GM18909 (cell line): ENCODE measurements around the gene RANGAP1.
"Not testable (repeated sequence)": the region's sequence is repeated elsewhere in the genome, so short reads cannot be mapped to it uniquely, and the experiment has no call there.

Experiments used
- ATAC-seq: cut with Tn5 transposase; IDR thresholded peaks from one replicate; pipeline ENCODE4 v1.9.1; 2021; ENCODE audit warnings: mild to moderate bottlenecking; ENCODE audit not compliant: unreplicated experiment, poor library complexity

RANGAP1 gene

DNA sequence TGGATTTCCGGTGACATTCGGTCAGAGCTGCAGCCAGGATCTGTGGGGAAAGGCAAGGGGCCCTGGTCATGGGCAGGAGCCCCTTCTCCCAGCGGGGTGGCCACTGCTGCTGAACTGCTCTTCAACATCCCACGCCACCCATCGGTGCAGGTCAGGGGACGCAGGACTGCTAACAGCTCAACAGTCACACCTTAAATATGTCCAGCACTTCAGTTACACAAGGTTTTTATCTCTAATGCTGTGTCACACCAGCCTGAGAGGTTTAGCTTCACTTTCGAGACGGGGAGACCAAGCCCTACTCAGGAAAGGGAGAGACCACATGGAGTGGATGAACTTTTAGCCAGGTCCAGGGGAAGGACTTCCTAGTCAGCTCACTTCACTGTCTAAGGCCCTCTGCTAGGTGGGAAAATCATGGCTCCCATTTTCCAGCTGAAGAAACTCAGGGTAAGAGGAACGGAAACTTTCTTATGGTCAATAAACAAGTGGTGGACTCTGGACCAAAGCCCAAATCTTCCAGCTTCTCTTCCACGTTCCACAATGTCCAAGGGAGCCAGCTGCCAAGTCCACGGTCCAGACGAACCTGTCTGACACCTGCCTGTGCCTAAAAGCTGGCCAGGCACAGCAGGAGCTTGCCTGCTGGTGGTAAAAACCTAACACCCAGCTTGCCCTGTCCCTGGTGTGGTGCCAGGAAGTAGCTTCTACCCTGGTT, 24.3 kb downstream of the RANGAP1 start:
- ATAC-seq: no peak

DNA sequence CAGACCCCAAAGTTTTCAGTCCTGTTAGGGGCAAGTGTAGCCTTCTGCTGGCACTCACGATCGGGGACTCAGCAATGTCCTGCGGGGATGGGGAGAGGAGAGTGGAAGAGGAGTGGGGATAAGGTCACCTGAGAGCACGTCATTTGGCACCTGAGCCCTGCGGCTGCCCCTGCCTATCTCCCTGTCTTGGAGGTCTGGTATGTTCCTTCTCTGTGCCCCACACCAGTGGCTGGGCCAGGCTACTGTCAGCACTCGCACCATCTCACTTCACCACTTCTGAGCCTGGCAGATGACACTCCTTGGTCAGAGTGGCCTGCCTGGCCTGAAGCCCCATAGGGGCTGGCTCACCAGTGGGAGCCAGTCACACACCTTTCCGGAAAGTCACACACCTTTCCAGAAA, 25.1 kb downstream of the RANGAP1 start:
- no peak for ATAC-seq

DNA sequence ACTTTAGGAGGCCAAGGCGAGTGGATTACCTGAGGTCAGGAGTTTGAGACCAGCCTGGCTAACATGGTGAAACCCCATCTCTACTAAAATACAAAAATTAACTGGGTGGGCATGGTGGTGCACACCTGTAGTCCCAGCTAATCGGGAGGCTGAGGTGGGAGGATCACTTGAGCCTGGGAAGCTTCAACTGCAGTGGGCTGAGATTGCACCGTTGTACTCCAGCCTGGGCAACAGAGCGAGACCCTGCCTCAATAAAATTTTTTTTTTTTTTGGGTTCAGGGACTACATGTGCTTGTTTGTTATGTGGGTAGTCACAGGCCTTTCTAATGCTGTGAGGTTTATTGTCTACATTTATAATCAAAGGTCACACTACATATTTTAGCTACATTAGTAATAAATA, 26.2 kb downstream of the RANGAP1 start:
- not testable (repeated sequence) for ATAC-seq

DNA sequence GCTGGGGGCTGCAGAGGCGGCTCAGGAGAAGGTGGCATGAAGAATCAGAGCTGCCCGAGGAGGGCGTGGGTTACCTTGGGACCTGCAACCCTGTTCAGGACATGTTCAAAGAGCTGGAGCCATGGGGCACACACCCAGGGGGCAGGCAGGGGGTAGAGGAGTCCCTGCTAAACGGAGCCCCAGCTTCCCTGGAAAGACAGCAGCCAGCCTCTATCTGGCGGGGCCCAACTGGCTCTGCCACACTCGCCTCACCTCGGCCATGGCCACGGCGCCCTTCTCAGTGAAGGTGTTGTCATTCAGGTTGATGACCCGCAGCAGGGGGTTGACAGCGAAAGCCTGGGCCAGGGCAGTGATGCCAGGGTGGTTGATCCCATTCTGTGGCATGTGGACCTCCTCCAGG, 28.3 kb downstream of the RANGAP1 start:
- no peak for ATAC-seq

DNA sequence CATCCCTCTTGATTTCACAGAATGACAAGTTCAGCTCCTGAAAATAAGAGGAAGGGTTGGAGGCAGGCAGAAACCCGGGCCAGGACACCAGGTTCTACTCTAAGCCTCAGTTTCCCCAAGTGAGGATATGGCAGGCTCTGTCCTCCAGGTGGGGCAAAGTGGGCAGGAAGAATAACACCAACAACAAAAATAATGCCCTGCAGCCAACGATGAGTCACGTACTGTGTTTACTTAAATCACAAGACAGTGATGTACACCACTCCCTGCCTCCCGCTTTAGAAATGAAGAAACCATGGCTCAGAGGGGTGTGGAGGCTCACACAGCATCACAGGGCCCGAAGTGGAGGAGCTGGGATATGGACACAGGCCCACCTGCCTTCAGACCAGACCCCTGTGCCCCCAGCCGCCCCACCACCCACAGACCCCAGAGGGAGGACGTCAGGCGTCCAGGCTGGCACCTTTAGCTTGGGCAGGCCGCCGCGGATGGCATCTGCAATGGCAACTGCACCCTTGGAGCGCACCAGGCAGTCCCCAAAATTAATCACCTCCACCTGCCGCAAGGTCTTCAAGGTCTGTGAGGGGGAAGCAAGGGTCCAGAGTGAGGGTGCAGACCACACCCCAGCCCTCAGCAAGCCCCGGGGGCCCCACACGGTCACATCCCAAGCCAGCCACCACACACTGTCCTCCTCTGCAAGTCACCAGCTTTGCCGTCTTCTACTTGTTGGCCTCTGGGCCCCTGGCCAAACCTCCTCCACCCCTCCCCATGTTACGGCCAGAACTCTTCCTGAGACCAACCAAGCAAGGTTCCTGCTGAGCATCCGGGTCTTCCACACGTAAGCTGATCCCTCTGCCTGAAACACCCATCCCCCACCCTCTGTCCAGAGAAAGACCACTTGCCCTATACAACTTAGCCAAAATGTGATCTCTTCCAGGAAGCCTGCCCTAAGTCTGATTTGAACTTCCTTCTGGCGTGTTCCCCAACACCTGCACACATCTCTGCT, 29.4 kb downstream of the RANGAP1 start:
- ATAC-seq: no peak

DNA sequence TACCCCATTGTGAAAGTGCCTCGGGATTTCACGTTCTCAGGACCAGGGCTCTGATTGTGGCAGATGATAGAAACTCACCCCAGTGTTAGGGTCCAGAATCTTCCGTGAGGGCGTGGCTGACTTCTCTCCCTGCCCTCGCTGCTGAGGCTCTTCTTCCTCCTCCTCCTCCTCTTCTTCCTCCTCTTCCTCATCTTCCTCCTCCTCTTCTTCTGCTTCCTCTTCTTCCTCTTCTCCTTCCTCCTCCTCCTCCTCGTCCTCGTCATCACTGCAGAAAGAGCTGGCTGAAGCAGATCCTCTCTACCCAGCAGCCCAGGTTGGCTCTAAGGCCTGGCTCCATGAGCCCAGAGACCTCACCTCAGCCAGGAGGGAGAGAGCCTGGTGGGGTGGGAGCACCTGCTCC, 31.8 kb downstream of the RANGAP1 start:
- ATAC-seq: no peak

DNA sequence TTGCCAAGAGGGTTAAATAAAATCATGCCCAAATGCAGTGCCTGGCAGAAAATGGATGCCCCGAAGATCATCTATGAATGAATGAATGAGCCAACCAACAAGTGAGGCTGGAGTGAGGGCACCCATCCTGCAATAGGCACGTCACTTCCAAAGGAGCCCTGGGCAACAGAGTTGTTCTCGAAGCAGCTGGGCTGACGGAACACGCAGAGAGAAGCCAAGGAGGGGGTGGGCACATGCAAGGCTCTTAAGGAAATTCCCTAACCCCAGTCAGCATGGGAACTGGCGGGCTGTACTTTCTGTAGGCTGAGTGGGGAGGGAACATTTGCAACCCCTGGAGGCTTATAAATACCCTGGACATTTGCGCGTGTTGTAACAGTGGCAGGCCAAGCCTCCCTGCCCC, 33.6 kb downstream of the RANGAP1 start:
- ATAC-seq: no peak

DNA sequence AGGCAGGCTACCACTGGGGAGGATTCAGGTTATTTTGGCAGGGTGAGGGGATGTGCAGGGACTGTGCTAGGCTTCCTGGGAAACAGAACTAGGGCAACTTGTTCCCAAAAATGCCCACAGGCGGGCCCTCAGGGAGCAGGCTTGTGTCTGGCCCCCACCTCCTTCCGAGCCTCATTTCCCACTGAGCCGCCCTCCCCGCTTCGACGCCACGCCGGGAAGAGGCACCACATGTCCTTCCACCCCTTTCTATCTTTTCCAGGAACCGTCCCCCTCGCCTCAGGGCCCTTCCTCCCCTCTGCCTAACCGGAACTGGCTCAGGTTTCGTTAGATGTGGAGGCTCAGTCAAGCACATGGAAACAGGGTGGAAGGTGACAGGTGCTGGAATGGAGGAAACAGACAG, 35.9 kb downstream of the RANGAP1 start:
- no peak for ATAC-seq

DNA sequence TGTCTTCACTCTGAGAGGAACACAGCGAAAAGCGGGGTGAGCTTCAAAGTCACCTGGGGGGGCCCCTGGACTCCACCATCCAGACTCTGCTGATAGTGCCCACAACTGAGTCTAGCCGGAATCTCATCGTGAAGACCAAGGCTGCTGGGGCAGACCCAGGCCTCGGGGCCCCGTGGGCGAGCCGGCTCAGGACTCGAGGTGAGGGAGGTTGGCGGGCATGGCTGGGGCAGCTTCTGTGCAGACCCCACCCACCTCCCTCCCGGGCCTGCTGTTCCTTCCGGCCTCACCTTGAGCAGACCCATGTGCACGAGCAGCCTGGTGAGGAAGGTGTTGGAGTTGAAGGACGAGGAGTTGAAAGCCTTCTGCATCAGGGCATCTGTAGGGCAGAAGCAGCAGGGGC, 36.5 kb downstream of the RANGAP1 start:
- ATAC-seq: no peak

DNA sequence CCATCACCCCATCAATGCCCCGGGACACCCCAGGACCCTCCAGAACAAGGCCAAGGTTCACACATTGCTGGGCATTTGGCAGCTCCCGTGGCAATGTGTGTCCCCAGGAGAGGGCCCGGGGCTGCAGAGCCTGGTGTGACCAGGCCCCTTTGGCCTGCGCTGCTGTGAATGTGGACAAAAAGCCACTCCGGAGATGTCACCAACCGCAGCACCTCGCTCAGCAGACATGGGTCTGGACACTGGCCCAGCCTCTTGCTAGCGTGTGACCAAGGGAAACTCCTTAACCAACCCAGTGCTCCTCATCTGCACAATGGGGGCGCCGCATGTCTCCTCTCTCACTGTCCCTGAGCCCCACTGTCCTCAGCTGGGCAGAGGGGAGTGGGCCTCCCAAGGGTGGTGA, 37.2 kb downstream of the RANGAP1 start:
- ATAC-seq: no peak

DNA sequence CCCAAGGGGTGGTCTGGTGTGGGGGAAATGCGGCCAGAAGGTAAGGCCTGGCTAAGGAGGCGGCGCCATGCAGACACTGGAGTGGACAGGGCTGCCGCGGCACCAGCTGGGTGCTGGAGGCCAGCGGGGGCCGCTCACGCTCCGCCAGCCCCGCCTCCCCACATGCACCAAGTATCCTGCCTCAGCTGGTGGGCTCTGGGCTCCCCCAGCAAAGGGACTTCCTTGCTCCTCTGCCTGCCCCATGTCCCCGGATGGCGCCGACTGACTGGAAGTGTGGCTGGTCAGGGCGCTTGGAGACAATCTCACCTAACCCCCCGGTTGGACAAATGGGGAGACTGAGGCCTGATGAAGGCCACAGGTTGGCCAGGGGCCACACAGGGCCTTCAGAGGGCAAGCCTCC, 37.7 kb downstream of the RANGAP1 start:
- ATAC-seq: no peak

DNA sequence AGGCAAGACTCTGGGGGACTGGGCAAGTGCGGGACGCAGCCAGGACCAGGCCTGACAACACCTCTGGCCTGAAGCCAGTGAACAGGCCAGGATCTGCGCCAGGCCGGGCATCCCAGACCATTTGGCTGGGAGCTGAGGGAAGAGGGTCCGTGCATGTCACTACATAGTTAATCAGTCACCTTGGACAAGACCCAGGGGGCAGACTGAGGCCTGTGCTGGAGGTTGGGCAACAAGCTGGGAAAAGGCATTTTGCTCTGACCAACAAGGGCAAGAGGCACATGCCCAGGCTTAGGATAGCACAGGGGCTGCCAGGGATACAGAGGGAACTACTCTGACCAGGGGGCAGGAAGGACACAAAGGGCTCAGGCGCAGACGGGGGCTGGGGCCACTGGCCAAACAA, 38.3 kb downstream of the RANGAP1 start:
- no peak for ATAC-seq

DNA sequence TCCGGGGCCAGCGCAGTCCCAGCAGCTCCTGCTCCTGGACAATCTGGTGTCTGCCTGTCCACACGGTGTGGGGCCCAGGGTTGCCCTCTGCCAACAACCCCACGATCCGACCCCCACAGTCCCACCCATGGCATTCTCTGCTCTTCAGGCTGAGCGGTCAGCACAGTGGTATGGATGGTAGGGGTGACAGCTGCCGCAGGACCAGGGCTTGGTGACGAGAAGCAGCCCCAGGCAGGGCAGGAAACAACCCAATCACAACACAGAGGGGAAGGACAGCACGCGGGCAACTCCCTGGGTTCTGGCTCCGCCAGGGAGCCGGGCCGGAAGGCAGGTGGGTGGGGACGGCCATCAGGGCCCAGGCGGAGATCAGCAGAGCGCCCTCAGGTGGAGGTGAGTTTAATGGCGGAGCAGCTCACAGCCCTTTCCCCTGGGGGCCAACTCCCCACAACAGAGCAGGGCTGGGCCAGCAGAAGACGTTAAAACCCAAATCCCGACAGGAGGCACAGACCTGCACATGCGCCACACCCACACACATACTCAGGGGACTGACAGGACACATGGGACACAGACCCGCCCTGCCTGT, 40.0 kb downstream of the RANGAP1 start:
- ATAC-seq: no peak

DNA sequence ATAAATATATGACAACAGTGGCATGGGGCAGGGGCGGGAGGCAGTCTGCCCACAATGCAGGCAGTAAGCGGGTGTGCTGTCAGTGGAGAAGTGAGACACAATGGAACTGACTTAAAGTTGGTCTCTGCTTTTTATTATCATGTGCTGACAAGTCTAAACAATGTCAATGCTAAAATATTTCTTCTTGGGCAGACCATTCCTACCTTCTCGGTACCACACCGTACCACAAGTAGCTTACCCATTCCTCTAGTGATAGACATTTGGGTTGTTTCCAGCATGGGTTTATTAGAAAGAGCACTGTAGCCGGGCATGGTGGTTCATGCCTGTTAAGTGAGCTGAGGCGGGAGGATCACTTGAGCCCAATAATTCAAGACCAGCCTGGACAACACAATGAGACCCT, 42.6 kb downstream of the RANGAP1 start:
- ATAC-seq: no peak

DNA sequence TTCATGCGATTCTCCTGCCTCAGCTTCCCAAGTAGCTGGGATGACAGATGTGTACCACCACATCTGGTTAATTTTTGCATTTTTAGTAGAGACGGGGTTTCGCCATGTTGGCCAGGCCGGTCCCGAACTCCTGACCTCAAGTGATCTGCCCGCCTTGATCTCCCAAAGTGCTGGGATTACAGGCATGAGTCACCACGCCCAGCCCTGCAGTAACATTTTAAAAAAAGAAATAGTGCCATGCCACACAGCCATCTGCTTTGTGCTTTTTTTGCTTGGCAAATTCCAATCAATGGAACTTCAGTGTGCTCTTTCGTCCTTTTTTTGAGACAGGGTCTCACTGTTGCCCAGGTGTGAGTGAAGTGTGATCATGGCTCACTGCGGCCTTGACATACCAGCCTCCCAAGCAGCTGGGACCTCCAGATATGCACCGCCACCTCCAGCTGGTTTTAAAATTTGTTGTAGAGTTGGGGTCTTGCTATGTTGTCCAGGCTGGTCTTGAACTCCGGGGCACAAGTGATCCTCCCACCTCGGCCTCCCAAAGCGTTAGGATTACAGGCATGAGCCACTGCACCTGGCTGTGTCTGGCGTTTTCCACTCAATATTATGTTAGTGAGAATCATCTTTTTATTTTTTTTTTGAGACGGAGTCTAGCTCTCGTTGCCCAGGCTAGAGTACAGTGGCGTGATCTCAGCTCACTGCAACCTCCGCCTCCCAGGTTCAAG, 43.4 kb downstream of the RANGAP1 start:
- no peak for ATAC-seq

DNA sequence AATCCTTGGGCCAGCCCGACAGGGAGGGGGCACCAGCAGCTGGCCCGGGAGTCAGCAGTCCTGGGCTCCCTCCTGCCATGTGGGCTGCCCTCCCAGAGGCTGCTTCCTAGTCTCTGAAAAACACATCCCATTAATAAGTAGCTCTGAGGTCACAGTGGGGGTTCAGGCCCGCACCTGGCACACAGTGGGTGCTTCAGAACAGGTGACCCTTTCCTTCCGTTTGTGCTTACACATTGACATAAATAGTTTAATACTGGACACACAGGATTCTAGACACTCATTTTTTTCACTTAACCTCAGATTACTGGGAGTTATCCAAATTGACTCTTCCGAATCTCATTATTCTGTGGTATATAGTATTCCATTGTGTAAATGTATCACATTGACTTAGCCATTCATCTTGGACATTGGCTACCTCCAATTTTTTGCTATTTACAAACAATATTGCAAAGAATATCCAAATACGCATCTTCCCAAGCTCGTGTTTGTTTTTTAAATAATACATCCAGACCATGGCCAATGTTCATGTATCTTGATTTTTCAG, 44.8 kb downstream of the RANGAP1 start:
- no peak for ATAC-seq

DNA sequence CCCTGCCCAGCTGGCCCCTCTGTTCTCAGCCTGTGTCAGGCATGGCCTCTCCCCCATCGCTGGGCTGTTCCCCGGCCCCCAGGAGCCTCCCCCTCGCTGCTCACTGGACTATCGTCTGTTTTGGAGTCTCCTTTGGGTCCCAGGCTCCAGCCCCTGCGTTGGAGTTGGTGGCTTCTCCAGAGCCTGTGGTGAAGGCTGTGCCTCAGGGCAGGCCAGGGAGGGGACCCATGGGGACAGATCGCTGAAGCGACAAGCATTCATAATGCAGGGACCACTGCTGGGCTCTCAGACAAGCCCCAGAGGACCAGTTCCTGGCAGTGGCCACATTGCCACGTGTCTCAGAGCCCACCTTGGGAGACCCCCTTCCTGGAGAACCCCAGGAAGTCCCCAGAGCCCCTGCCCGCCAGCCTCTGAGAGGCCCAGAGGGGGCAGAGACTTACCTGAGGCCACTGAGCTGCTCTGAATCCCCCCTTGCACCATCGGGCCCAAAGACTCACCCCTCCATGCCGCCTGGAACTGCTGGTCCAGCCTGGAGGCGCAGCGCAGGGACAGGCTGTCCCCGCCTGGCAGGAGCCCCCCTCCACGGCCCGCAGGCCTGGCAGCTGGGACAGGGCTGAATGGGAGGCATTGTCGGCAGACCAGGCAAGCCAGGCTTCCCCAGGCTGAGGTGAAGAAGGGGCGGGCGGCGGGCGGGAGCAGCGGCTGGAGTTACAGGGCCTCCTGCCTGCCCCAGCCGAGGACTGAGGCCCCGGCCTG, 45.4 kb downstream of the RANGAP1 start, which contains the start of gene CHADL:
TSS of gene CHADL (minus strand) at position 555 of the 756 bp plus-strand sequence. CDS start at position 505, 50 bp downstream.
- no peak for ATAC-seq

DNA sequence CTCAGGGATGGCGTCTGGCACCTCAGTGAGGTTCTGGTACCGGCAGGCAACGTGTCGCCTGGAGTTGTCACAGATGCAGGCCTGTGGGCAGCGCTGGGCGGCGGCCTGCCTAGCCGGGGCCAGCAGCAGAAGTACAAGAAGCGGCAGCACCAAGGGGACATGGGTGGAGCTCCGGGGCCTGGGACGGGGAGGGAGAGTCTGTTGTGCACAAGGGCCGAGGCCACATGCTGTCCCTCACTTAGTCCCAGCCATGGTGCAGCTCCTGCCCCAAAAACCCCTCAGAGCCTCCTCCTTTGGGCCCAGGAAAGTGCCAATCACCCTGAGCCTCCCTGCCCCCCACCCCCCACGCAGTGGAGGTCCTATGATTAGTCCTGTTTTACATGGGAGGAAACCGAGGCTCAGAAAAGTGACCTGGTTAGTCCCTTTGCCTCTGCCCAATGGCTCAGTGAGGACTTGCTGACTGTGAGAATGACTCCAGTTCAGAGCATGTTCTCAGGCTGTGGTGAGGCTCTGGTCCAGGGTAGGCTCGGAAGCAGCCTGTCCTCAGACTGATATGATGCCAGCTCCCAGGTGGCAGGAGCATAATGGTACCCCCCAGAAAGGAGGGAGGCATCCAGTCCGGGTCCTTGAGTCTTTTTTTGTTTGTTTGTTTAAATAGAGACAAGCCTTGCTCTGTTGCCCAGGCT, 46.4 kb downstream of the RANGAP1 start:
- no peak for ATAC-seq
